H9 (cell line): Measurements from ENCODE around the gene BMPR1A. TPM values are rescaled to one million over a fixed set of nuclear protein-coding genes. Genes with fewer than 3 reads are reported as not detected.

Experiments
- DNase-seq: peaks from one replicate; pipeline ENCODE4 v3.0.0-alpha.2; 2017
- H2AFZ ChIP-seq: one replicate; pipeline ENCODE4 v1.6.1; 2013; ENCODE audit warnings: mild to moderate bottlenecking, low read length, control low read depth, moderate library complexity
- H2AK5ac ChIP-seq: 2 replicates; pipeline ENCODE4 v1.6.1; 2013; ENCODE audit warnings: low read length, control low read depth, mixed read lengths; ENCODE audit not compliant: insufficient read length
- H2BK120ac ChIP-seq: one replicate; pipeline ENCODE4 v1.6.1; 2013; ENCODE audit warnings: low read depth, mild to moderate bottlenecking, low read length, control low read depth, inconsistent platforms; ENCODE audit not compliant: poor library complexity, severe bottlenecking
- H2BK12ac ChIP-seq: 2 replicates; pipeline ENCODE4 v1.6.1; 2013; ENCODE audit warnings: low read length, control low read depth, mixed read lengths, low read depth; ENCODE audit not compliant: insufficient read length
- H2BK15ac ChIP-seq: 2 replicates; pipeline ENCODE4 v1.6.1; 2013; ENCODE audit warnings: low read depth, low read length, control low read depth
- H2BK20ac ChIP-seq: one replicate; pipeline ENCODE4 v1.6.1; 2013; ENCODE audit warnings: low read depth, mild to moderate bottlenecking, low read length, control low read depth, inconsistent platforms; ENCODE audit not compliant: poor library complexity, severe bottlenecking
- H2BK5ac ChIP-seq: 2 replicates; pipeline ENCODE4 v1.6.1; 2013; ENCODE audit warnings: low read length, control low read depth, mixed read lengths; ENCODE audit not compliant: insufficient read length
- H3K14ac ChIP-seq: 2 replicates; pipeline ENCODE4 v1.6.1; 2013; ENCODE audit warnings: low read length, control low read depth; ENCODE audit not compliant: insufficient read depth
- H3K18ac ChIP-seq: 2 replicates; pipeline ENCODE4 v1.6.1; 2013; ENCODE audit warnings: low read depth, mild to moderate bottlenecking, mixed read lengths, low read length, control low read depth; ENCODE audit not compliant: insufficient read length
- H3K23ac ChIP-seq: 2 replicates; pipeline ENCODE4 v1.6.1; 2013; ENCODE audit warnings: low read length, control low read depth, mixed read lengths, low read depth; ENCODE audit not compliant: insufficient read length
- H3K23me2 ChIP-seq: 2 replicates; pipeline ENCODE4 v1.6.1; 2013; ENCODE audit warnings: low read depth, mild to moderate bottlenecking, mixed read lengths, low read length, control low read depth; ENCODE audit not compliant: insufficient read length, poor library complexity, severe bottlenecking
- H3K27ac ChIP-seq: 2 replicates; pipeline ENCODE4 v1.5.1; 2013; ENCODE audit warnings: low read length, control low read depth, mixed read lengths, low read depth; ENCODE audit not compliant: insufficient read length
- H3K27me3 ChIP-seq: 2 replicates; pipeline ENCODE4 v1.6.1; 2013; ENCODE audit warnings: low read length, control low read depth, inconsistent platforms; ENCODE audit not compliant: insufficient read depth
- H3K4ac ChIP-seq: 2 replicates; pipeline ENCODE4 v1.6.1; 2013; ENCODE audit warnings: low read depth, mild to moderate bottlenecking, control low read depth, inconsistent platforms, low read length, moderate library complexity
- H3K4me1 ChIP-seq: 2 replicates; pipeline ENCODE4 v1.6.1; 2013; ENCODE audit warnings: low read length, control low read depth, inconsistent platforms; ENCODE audit not compliant: insufficient read depth
- H3K4me2 ChIP-seq: 2 replicates; pipeline ENCODE4 v1.6.1; 2013; ENCODE audit warnings: low read length, control low read depth, mixed read lengths; ENCODE audit not compliant: insufficient read length, insufficient read depth
- H3K56ac ChIP-seq: 2 replicates; pipeline ENCODE4 v1.6.1; 2013; ENCODE audit warnings: low read depth, mild to moderate bottlenecking, mixed read lengths, low read length, control low read depth; ENCODE audit not compliant: insufficient read length
- H3K79me1 ChIP-seq: 2 replicates; pipeline ENCODE4 v1.6.1; 2013; ENCODE audit warnings: low read depth, mild to moderate bottlenecking, moderate library complexity, low read length, control low read depth, inconsistent platforms; ENCODE audit not compliant: insufficient read depth, poor library complexity, severe bottlenecking
- H3K79me2 ChIP-seq: 2 replicates; pipeline ENCODE4 v1.6.1; 2013; ENCODE audit warnings: low read length, control low read depth, inconsistent platforms; ENCODE audit not compliant: insufficient read depth
- H3K9ac ChIP-seq: 2 replicates; pipeline ENCODE4 v1.6.1; 2013; ENCODE audit warnings: low read length, control low read depth, mixed read lengths; ENCODE audit not compliant: insufficient read length; ENCODE audit errors: extremely low read depth
- H3K9me3 ChIP-seq: one replicate; pipeline ENCODE4 v1.6.1; 2013; ENCODE audit warnings: low read depth, low read length, inconsistent platforms; ENCODE audit not compliant: control insufficient read depth
- H3T11ph ChIP-seq: one replicate; pipeline ENCODE4 v1.6.1; 2013; ENCODE audit warnings: mild to moderate bottlenecking, low read length, control low read depth, inconsistent platforms
- H4K20me1 ChIP-seq: one replicate; pipeline ENCODE4 v1.6.1; 2013; ENCODE audit not compliant: control insufficient read depth, insufficient read length, insufficient read depth
- H4K5ac ChIP-seq: 2 replicates; pipeline ENCODE4 v1.6.1; 2013; ENCODE audit warnings: low read depth, mild to moderate bottlenecking, mixed read lengths, low read length, control low read depth; ENCODE audit not compliant: insufficient read length
- H4K8ac ChIP-seq: replicated peaks from 2 replicates; pipeline ENCODE4 v1.6.1; 2013; ENCODE audit warnings: low read length, control low read depth, mixed read lengths, low read depth; ENCODE audit not compliant: insufficient read length
- H4K91ac ChIP-seq: 2 replicates; pipeline ENCODE4 v1.6.1; 2013; ENCODE audit warnings: low read depth, mild to moderate bottlenecking, moderate library complexity, mixed read lengths, low read length, control low read depth; ENCODE audit not compliant: insufficient read length
- H3K27ac Mint-ChIP-seq, 3 experiments: 2 replicates in 2 of 3; 3 replicates in 1 of 3; pipeline ENCODE4 v1.8.0; 2020 to 2021; ENCODE audit warnings: mixed read lengths in 3 of 3, mild to moderate bottlenecking in 1 of 3, moderate library complexity in 1 of 3
- H3K27me3 Mint-ChIP-seq: 2 replicates; pipeline ENCODE4 v1.8.0; 2021; ENCODE audit warnings: low read depth, mild to moderate bottlenecking, moderate library complexity, mixed read lengths
- H3K36me3 Mint-ChIP-seq, 3 experiments: 2 replicates in 2 of 3; 3 replicates in 1 of 3; pipeline ENCODE4 v1.8.0; 2020 to 2021; ENCODE audit warnings: low read depth in 3 of 3, mixed read lengths in 3 of 3; ENCODE audit not compliant: insufficient read depth in 1 of 3
- H3K4me1 Mint-ChIP-seq, 2 experiments: 2 replicates each; pipeline ENCODE4 v1.8.0; 2020; ENCODE audit warnings: mixed read lengths in 2 of 2
- H3K4me3 Mint-ChIP-seq, 2 experiments: 2 replicates in 1 of 2; 3 replicates in 1 of 2; pipeline ENCODE4 v1.8.0; 2020 to 2021; ENCODE audit warnings: mild to moderate bottlenecking in 2 of 2, mixed read lengths in 2 of 2, moderate library complexity in 1 of 2
- H3K9me3 Mint-ChIP-seq, 2 experiments: 2 replicates in 1 of 2; 3 replicates in 1 of 2; pipeline ENCODE4 v1.8.0; 2020; ENCODE audit warnings: mild to moderate bottlenecking in 2 of 2, mixed read lengths in 2 of 2, moderate library complexity in 1 of 2
- WGBS: extraction: QIAGEN DNeasy Blood & Tissue Kit; methylation state at CpG from one replicate; pipeline ENCODE4 v1.1.7; 2013; ENCODE audit warnings: missing lambda C conversion rate, low lambda C conversion rate, mixed read lengths; ENCODE audit not compliant: insufficient read length; ENCODE audit errors: extremely low coverage; 5-methylcytosine and 5-hydroxymethylcytosine counted together
- total RNA-seq: library from RNA; stranded (reverse); gene quantifications from 2 replicates; pipeline ENCODE4 v1.2.1, GENCODE V29; 2021
- TF ChIP-seq, protein P1 (sequence below): fragments of 200-600 bp; sonication (generic); conservative IDR thresholded peaks from 3 replicates; pipeline ENCODE4 v1.8.0; 2021; ENCODE audit warnings: antibody characterized with exemption, mild to moderate bottlenecking

BMPR1A gene
- total RNA-seq, 1 experiment from 2014 or later: 138 TPM

DNA sequence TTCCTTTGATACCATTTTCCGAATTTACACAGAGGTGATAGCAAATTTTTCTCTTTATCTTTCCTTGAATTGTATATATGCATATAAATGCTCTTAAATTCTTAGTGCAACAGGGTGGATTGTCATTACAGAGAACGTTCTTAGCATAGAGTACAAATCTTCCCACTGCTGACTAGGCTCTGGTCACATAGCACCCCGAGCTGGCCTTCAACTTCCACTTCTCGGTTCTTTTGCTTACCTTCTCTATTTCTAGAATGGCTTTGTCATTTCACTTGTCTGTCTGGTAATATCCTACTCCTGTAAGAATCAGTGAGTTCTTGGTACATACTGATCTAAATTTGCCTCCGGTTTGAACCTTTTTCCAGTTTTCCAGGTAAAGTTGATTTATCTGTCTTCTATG, 225.3 kb downstream of the BMPR1A start:
- H3K27me3 Mint-ChIP-seq: peaks cover 1% of the 10 kb centered on the region
- DNase-seq: no peak
- no peak overlapping the region for H3K4me3 Mint-ChIP-seq
- Histone ChIP-seq H3K9me3 (no peaks in the 10 kb centered on the region), H3K4me1 (no peaks in the 10 kb centered on the region), H3K23ac (no peak overlapping the region), H4K20me1 (no peaks in the 10 kb centered on the region), H2BK120ac (no peak overlapping the region), H3K27me3 (no peaks in the 10 kb centered on the region), H3K4me2 (no peak overlapping the region), H3K4ac (no peak overlapping the region), H2AK5ac (no peak overlapping the region), H2BK5ac (no peak overlapping the region), H3K23me2 (no peaks in the 10 kb centered on the region), H4K8ac (no peak overlapping the region), H3K56ac (no peak overlapping the region), H3K79me1 (no peaks in the 10 kb centered on the region), H3K79me2 (no peaks in the 10 kb centered on the region), H2AFZ (no peak overlapping the region), H3K9ac (no peak overlapping the region), H3T11ph (no peak overlapping the region), H3K14ac (no peak overlapping the region), H4K5ac (no peak overlapping the region), H2BK20ac (no peak overlapping the region), H4K91ac (no peak overlapping the region), H2BK12ac (no peak overlapping the region), H2BK15ac (no peak overlapping the region), H3K27ac (no peak overlapping the region), H3K18ac (no peak overlapping the region)
- no peaks in the 10 kb centered on the region for H3K36me3 Mint-ChIP-seq
- no CpG with 5 or more reads among the region's 5 CpGs for WGBS
- H3K9me3 Mint-ChIP-seq: no peaks in the 10 kb centered on the region
- TF ChIP-seq, protein P1, sequence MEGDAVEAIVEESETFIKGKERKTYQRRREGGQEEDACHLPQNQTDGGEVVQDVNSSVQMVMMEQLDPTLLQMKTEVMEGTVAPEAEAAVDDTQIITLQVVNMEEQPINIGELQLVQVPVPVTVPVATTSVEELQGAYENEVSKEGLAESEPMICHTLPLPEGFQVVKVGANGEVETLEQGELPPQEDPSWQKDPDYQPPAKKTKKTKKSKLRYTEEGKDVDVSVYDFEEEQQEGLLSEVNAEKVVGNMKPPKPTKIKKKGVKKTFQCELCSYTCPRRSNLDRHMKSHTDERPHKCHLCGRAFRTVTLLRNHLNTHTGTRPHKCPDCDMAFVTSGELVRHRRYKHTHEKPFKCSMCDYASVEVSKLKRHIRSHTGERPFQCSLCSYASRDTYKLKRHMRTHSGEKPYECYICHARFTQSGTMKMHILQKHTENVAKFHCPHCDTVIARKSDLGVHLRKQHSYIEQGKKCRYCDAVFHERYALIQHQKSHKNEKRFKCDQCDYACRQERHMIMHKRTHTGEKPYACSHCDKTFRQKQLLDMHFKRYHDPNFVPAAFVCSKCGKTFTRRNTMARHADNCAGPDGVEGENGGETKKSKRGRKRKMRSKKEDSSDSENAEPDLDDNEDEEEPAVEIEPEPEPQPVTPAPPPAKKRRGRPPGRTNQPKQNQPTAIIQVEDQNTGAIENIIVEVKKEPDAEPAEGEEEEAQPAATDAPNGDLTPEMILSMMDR: no peak
- H3K4me1 Mint-ChIP-seq: peaks cover 15% of the 10 kb centered on the region in 2 experiments
- no peak overlapping the region for H3K27ac Mint-ChIP-seq

Other genes with a start within 250 kb of the BMPR1A start
- 57.3 and 61.4 TPM in 2 replicates for gene WAPL, start 234.8 kb upstream of the BMPR1A start, total RNA-seq
- not detected in 2 replicates for gene OPN4, start 102.1 kb upstream of the BMPR1A start, total RNA-seq
- gene LDB3, start 88.1 kb upstream of the BMPR1A start, total RNA-seq: 0.17 and 0.18 TPM in 2 replicates
- 1.0 and 1.4 TPM in 2 replicates for gene MMRN2, start 201.0 kb downstream of the BMPR1A start, total RNA-seq
- gene SNCG, start 202.0 kb downstream of the BMPR1A start, total RNA-seq: 4.9 and 5.5 TPM in 2 replicates
- gene ADIRF, start 211.9 kb downstream of the BMPR1A start, total RNA-seq: not detected in 2 replicates